ENCODE results near the gene RASAL1. TPM values are rescaled to one million over a fixed set of nuclear protein-coding genes. Genes with fewer than 3 reads are reported as not detected.
A peak's percentile ranks its signal among the peaks of the same experiment; 100 is the strongest.

RASAL1 gene
- polyA plus RNA-seq, 3 donors, result not detected

GRCh38 chr12:113146999-113147398 is 11.4 kb upstream of the RASAL1 start:
- H3K9me3 ChIP-seq (replicated peaks in 1 of 2; ENCODE audit: control insufficient read depth in 1 of 2, insufficient read depth in 1 of 2, low read length in 2 of 2), result no peaks in the 10 kb centered on the region
- no peaks in the 10 kb centered on the region for H3K79me2 ChIP-seq (ENCODE audit: insufficient read depth, low read length)
- no CpG with 5 or more reads among the region's 2 CpGs for WGBS (ENCODE audit: insufficient coverage)
- no peak overlapping the region for H3K27ac ChIP-seq (ENCODE audit: low read depth in 1 of 2, low read length in 2 of 2)
- H3K4me1 Mint-ChIP-seq, result peaks cover 27% of the 10 kb centered on the region
- no peaks in the 10 kb centered on the region for H4K20me1 ChIP-seq (ENCODE audit: insufficient read depth, low read length)
- H3K4me3 Mint-ChIP-seq, result no peak overlapping the region
- intact Hi-C loops (cut with micrococcal nuclease), result no loop called here
- H3K4me2 ChIP-seq (replicated peaks; ENCODE audit: extremely low read depth, low read length, poor library complexity, severe bottlenecking), result no peak overlapping the region
- peaks cover 28 to 35% (median 31%) of the 10 kb centered on the region in 3 donors for H3K27me3 Mint-ChIP-seq (ENCODE audit: low read depth in 3 of 3)
- H3K36me3 ChIP-seq (replicated peaks in 1 of 2; ENCODE audit: control insufficient read depth in 1 of 2, insufficient read depth in 2 of 2, low read length in 2 of 2), result no peaks in the 10 kb centered on the region
- peaks cover 25 to 31% of the 10 kb centered on the region in 2 donors for H3K4me1 ChIP-seq (ENCODE audit: control insufficient read depth in 1 of 2, insufficient read depth in 2 of 2, low read length in 2 of 2)
- peaks cover 0 to 7% (median 0%) of the 10 kb centered on the region in 7 donors for H3K9me3 Mint-ChIP-seq
- DNase-seq, result no peak
- H2AFZ ChIP-seq (ENCODE audit: insufficient read depth, low read depth, low read length, poor library complexity, severe bottlenecking), result no peak overlapping the region
- H3K27ac Mint-ChIP-seq, result no peak overlapping the region
- H3K4me3 ChIP-seq (replicated peaks in 1 of 3; ENCODE audit: low read depth in 2 of 3, low read length in 3 of 3), result no peak overlapping the region
- H3K36me3 Mint-ChIP-seq, result peaks cover 0 to under 1% of the 10 kb centered on the region in 2 donors
- peaks cover 5 to 24% of the 10 kb centered on the region in 2 donors for H3K27me3 ChIP-seq (ENCODE audit: control insufficient read depth in 2 of 2, insufficient read depth in 2 of 2, low read length in 2 of 2)
- TF ChIP-seq CTCF (IDR thresholded peaks at IDR 0.05), result no peak
- no peak overlapping the region for H3K9ac ChIP-seq (ENCODE audit: insufficient read depth, low read length, poor library complexity, severe bottlenecking)

DNA sequence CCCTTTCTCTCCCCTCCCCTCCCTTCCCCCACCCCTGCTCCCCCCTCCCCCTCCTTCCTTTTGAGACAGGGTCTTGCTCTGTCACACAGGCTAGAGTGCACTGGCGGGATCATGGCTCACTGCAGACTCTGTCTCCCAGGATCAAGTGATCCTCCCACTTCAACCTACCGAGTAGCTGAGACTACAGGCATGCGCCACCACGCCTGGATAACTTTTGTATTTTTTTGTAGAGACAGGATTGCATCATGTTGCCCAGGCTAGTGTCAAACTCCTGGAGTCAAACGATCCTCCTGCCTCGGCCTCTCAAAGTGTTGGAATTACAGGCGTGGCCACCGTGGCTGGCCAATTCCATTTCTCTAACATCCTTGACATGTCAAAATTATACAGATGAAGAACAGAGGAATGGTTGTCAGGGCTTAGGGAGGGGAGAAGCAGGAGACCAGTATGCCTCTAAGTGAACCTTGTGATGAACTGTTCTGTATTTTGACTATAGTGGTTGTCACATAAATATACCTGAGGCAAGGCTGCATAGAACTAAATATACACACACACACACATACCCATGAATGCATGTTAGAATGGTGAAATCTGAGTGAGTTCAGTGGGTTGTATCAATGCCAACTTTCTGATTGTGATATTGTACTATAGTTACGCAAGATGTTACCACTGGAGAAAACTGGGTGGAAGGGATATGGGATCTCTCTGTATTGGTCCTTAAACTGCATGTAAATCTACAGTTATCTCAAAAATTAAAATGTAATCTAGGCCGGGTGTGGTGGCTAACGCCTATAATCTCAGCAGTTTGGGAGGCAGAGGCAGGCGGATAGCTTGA is 10.4 kb upstream of the RASAL1 start:
- H3K9me3 Mint-ChIP-seq, result peaks cover 0 to 7% (median 0%) of the 10 kb centered on the region in 7 donors
- Histone ChIP-seq H3K9me3 (replicated peaks in 1 of 2; ENCODE audit: control insufficient read depth in 1 of 2, insufficient read depth in 1 of 2, low read length in 2 of 2) (no peaks in the 10 kb centered on the region), H3K27me3 (ENCODE audit: control insufficient read depth in 2 of 2, insufficient read depth in 2 of 2, low read length in 2 of 2) (peaks cover 0 to 14% of the 10 kb centered on the region in 2 donors), H4K20me1 (ENCODE audit: insufficient read depth, low read length) (no peaks in the 10 kb centered on the region), H3K36me3 (replicated peaks in 1 of 2; ENCODE audit: control insufficient read depth in 1 of 2, insufficient read depth in 2 of 2, low read length in 2 of 2) (no peaks in the 10 kb centered on the region), H2AFZ (ENCODE audit: insufficient read depth, low read depth, low read length, poor library complexity, severe bottlenecking) (no peak overlapping the region), H3K4me1 (ENCODE audit: control insufficient read depth in 1 of 2, insufficient read depth in 2 of 2, low read length in 2 of 2) (peaks cover 32 to 40% of the 10 kb centered on the region in 2 donors), H3K4me2 (replicated peaks; ENCODE audit: extremely low read depth, low read length, poor library complexity, severe bottlenecking) (no peak overlapping the region), H3K9ac (ENCODE audit: insufficient read depth, low read length, poor library complexity, severe bottlenecking) (no peak overlapping the region), H3K4me3 (replicated peaks in 1 of 3; ENCODE audit: low read depth in 2 of 3, low read length in 3 of 3) (no peak overlapping the region), H3K27ac (ENCODE audit: low read depth in 1 of 2, low read length in 2 of 2) (no peak overlapping the region), H3K79me2 (ENCODE audit: insufficient read depth, low read length) (no peaks in the 10 kb centered on the region)
- intact Hi-C loops (cut with micrococcal nuclease), result no loop called here
- peaks cover 34% of the 10 kb centered on the region for H3K4me1 Mint-ChIP-seq
- peak overlapping the region in 1 of 7 donors; percentile 62 for H3K27ac Mint-ChIP-seq
- H3K27me3 Mint-ChIP-seq (ENCODE audit: low read depth in 3 of 3), result peaks cover 21 to 25% (median 22%) of the 10 kb centered on the region in 3 donors
- H3K4me3 Mint-ChIP-seq, result no peak overlapping the region
- no peak for TF ChIP-seq CTCF (IDR thresholded peaks at IDR 0.05)
- 77% methylated on average over 4 of the region's 12 CpGs for WGBS (ENCODE audit: insufficient coverage)
- DNase-seq, result peak in 1 of 3 donors; percentile 20
- no peaks in the 10 kb centered on the region for H3K36me3 Mint-ChIP-seq
